HG02943 (cell line): ENCODE data around the gene SRSF3.
"Not testable (repeated sequence)": the region's sequence is repeated elsewhere in the genome, so short reads cannot be mapped to it uniquely, and the experiment has no call there.

ENCODE experiments used
- ATAC-seq: cut with Tn5 transposase; IDR thresholded peaks from one replicate; pipeline ENCODE4 v1.9.1; 2021; ENCODE audit warnings: mild to moderate bottlenecking, low read depth, moderate library complexity; ENCODE audit not compliant: unreplicated experiment

SRSF3 gene

GRCh38 chr6:36639171-36639808 lies 45.1 kb downstream of the SRSF3 start:
- no peak for ATAC-seq

- ATAC-seq = no peak
Measured at GRCh38 chr6:36641543-36641942, 47.4 kb downstream of the SRSF3 start.

- no peak for ATAC-seq
Measured at GRCh38 chr6:36642913-36643817, 49.0 kb downstream of the SRSF3 start.

GRCh38 chr6:36643977-36644376 lies 49.8 kb downstream of the SRSF3 start:
- no peak for ATAC-seq

- ATAC-seq = no peak
Measured at GRCh38 chr6:36649086-36649485, 54.9 kb downstream of the SRSF3 start.

GRCh38 chr6:36649701-36650484 lies 55.7 kb downstream of the SRSF3 start:
- ATAC-seq = no peak

GRCh38 chr6:36650848-36651478 lies 56.8 kb downstream of the SRSF3 start:
- no peak for ATAC-seq

- no peak for ATAC-seq
Measured at GRCh38 chr6:36651659-36652379, 57.7 kb downstream of the SRSF3 start.

- not testable (repeated sequence) for ATAC-seq
Measured at GRCh38 chr6:36654469-36654868, 60.3 kb downstream of the SRSF3 start.
